Upper lobe of right lung (tissue), 1 donor: ENCODE measurements around the gene RMI2. TPM values are rescaled to one million over a fixed set of nuclear protein-coding genes. Genes with fewer than 3 reads are reported as not detected.

Experiments used
- ATAC-seq: fragments of 200-7000 bp; cut with Tn5 transposase; one replicate; pipeline ENCODE4 v1.9.1; 2020; ENCODE audit warnings: mild to moderate bottlenecking, moderate library complexity
- DNase-seq: peaks from one replicate; pipeline ENCODE4 v3.0.0-alpha.2; 2020
- H3K27ac ChIP-seq: fragments of 200-600 bp; one replicate; pipeline ENCODE4 v1.8.0; 2022
- H3K27me3 ChIP-seq: fragments of 200-600 bp; one replicate; pipeline ENCODE4 v1.8.0; 2022; ENCODE audit warnings: mild to moderate bottlenecking
- H3K36me3 ChIP-seq: fragments of 200-600 bp; one replicate; pipeline ENCODE4 v1.8.0; 2022
- H3K4me1 ChIP-seq: fragments of 200-600 bp; one replicate; pipeline ENCODE4 v1.8.0; 2022
- H3K4me3 ChIP-seq: fragments of 200-600 bp; one replicate; pipeline ENCODE4 v1.8.0; 2022; ENCODE audit warnings: mild to moderate bottlenecking
- H3K9me3 ChIP-seq: fragments of 200-600 bp; one replicate; pipeline ENCODE4 v1.8.0; 2022
- intact Hi-C: fragments of 100-400 bp; cut with DNase I; formaldehyde crosslinking; loops from one replicate; pipeline ENCODE4 v1.11.0; 2022
- total RNA-seq: library from RNA; stranded (reverse); fragmentation: NEBNext Ultra II Directional; extraction: Animal tissue kit (Norgen Biotek cat#: 25700); gene quantifications from one replicate; pipeline ENCODE4 v1.2.1, GENCODE V29; 2021
- TF ChIP-seq, protein P1 (sequence below): fragments of 200-600 bp; IDR thresholded peaks from one replicate; pipeline ENCODE4 v1.8.0; 2022; ENCODE audit warnings: antibody characterized with exemption
- donor health status: DM: no; HTN: yes; CAD: no; lungs with severe emphysema.

RMI2 gene
- total RNA-seq, 1 donor from 2014 or later: 1.2 TPM

DNA sequence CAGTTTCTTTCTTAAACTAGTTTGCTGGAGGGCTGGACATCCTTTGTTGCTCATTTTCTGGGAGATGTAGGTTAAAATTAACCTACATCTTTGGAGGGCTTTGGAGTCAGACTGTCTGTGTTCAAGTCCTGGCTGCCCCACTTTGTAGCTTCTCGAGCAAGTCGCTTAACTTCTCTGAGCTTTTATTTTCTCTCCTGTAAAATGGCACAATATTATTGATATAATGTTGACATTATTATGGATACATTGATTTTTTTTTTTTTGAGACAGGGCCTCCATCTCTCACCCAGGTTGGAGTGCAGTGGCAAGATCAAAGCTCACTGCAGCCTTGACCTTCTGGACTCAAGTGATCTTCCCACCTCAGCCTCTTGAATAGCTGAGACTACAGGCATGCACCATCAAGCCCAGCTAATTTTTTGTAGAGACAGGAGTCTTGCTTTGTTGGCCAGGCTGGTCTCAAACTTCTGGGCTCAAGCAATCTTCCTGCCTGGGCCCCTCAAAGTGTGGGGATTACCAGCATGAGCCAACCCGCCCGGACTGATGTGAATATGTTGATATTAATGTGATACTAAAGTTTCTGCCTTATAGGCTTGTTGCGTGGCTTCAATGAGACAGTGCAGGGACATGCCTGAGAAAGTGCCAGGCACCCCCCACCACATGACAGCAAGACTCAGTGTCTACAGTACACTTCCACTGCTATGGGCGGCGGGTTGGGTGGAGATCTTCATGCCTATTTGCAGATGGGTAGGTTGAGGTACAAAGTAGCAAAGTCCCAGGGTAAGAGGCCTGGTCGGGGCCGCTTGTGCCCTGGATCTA lies 31.6 kb upstream of the RMI2 start:
- H3K4me3 ChIP-seq: no peak overlapping the region
- H3K4me1 ChIP-seq: peaks cover 19% of the 10 kb centered on the region
- no peaks in the 10 kb centered on the region for H3K27me3 ChIP-seq
- TF ChIP-seq, protein P1, sequence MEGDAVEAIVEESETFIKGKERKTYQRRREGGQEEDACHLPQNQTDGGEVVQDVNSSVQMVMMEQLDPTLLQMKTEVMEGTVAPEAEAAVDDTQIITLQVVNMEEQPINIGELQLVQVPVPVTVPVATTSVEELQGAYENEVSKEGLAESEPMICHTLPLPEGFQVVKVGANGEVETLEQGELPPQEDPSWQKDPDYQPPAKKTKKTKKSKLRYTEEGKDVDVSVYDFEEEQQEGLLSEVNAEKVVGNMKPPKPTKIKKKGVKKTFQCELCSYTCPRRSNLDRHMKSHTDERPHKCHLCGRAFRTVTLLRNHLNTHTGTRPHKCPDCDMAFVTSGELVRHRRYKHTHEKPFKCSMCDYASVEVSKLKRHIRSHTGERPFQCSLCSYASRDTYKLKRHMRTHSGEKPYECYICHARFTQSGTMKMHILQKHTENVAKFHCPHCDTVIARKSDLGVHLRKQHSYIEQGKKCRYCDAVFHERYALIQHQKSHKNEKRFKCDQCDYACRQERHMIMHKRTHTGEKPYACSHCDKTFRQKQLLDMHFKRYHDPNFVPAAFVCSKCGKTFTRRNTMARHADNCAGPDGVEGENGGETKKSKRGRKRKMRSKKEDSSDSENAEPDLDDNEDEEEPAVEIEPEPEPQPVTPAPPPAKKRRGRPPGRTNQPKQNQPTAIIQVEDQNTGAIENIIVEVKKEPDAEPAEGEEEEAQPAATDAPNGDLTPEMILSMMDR: no peak
- ATAC-seq: no peak
- DNase-seq: no peak
- no peak overlapping the region for H3K27ac ChIP-seq
- intact Hi-C loops: no loop called here
- no peaks in the 10 kb centered on the region for H3K36me3 ChIP-seq
- no peaks in the 10 kb centered on the region for H3K9me3 ChIP-seq

DNA sequence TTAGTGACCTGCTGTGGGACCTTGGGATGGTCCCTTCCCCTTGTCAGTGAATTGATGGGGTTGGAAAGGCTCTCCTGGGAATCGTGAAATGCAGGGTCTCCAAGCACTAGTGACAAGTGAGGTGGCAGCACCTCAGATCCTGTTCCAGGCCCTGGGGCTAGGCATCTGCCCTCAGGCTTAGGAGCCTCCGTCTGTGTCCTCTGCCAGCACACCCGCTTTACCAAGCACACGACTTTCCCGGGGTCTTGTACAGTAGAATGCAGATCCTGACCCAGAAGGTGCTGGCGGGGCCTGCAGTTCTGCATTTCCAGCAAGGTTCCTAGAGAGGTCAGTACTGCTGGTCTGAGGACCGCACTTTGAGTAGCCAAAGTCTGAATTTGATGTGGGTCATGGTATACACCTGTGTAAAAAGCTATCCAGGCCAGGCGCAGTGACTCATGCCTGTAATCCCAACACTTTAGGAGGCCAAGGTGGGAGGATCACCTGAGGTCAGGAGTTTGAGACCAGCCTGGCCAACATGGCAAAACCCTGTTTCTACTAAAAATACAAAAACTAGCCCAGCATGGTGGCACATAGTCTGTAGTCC lies 30.9 kb upstream of the RMI2 start:
- intact Hi-C loops: no loop called here
- ATAC-seq: no peak
- H3K36me3 ChIP-seq: no peaks in the 10 kb centered on the region

DNA sequence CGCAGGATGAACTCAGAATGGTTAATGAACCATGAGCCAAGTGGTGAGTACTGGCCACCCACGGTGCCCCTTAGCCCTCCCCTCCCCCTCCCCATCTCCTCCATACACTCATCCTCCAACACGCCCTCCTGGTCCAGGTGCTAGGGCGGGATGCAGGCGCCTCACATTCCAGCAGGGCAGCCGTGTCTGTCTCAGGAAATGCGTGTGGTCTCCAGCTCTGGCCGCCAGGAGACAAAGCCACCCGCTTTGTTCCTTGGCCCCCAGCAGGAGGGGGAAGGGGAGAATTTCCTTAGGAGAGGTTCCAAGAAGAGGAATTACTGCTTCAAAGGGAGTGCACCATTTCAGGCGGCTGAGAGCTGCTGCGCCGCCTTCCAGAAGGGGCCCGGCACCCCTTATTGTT lies 29.7 kb upstream of the RMI2 start:
- ATAC-seq (no peak), DNase-seq (no peak)
- Histone ChIP-seq H3K4me1 (peaks cover 12% of the 10 kb centered on the region), H3K4me3 (no peak overlapping the region), H3K27me3 (no peaks in the 10 kb centered on the region), H3K36me3 (no peaks in the 10 kb centered on the region), H3K9me3 (no peaks in the 10 kb centered on the region), H3K27ac (no peak overlapping the region)
- TF ChIP-seq, protein P1: no peak
- intact Hi-C loops: no loop called here

More for the DNA sequence above, 30.9 kb upstream of the RMI2 start:
- TF ChIP-seq, protein P1: no peak
- Histone ChIP-seq H3K4me1 (peaks cover 13% of the 10 kb centered on the region), H3K27me3 (no peaks in the 10 kb centered on the region), H3K27ac (no peak overlapping the region), H3K9me3 (no peaks in the 10 kb centered on the region), H3K4me3 (no peak overlapping the region)
- no peak for DNase-seq

DNA sequence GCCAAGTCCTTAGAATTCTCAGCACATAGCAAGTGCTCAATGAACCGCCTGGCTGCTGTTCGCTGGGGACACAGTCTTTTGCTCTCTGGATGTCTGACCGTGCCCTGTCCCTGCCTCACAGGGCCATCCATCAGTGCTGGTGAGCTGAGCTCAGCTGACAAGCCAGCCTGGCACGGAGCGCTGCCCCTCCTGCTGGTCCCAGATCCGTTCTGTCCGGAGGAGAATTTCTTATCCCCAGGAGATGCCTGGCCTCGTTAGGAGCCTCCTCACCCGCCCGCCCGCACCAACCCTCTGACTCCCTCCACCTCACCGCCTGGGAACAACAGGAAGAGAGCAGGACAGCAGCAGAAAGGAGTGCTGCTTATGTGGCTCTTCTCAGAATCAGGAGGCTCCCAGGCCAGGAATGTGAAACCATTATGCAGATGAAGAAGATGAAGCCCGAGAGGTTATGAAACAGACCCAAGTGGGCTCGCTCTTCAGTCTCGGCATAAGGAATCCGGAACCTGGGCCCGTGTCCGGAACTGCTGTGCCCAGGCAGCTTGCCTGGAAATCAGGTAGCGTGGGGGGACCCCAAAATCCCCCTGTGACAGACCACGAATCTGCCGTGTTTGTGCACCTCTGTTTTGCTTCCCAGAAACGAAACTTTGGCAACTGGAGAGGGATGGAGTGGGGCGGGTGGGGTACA lies 28.8 kb upstream of the RMI2 start:
- no peaks in the 10 kb centered on the region for H3K9me3 ChIP-seq
- no peaks in the 10 kb centered on the region for H3K27me3 ChIP-seq
- ATAC-seq (no peak), DNase-seq (no peak)
- H3K4me3 ChIP-seq: no peak overlapping the region
- no peaks in the 10 kb centered on the region for H3K36me3 ChIP-seq
- peaks cover 4% of the 10 kb centered on the region for H3K4me1 ChIP-seq
- TF ChIP-seq, protein P1: no peak
- intact Hi-C loops: no loop called here
- no peak overlapping the region for H3K27ac ChIP-seq

DNA sequence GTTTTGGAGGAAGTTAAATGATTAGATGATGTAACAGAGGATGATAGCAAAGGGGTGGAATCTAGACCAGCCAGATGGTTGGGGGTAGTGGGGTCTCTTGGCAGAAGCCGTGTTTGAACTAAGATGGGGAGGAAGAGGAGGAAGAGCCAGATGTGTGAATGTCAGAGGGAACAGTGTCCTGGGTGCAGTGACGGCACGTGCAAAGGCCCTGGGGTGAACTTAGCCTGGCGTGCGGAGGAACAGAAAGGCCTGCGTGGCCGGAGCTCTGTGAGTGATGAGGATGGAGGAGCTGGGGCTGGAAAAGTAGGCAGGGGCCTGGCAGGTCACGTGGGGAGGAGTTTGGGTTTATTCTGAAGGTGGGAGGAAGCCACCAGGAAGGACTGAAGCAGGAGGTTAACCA lies 26.4 kb upstream of the RMI2 start:
- no peak overlapping the region for H3K4me3 ChIP-seq
- intact Hi-C loops: no loop called here

More for the DNA sequence above, 26.4 kb upstream of the RMI2 start:
- Histone ChIP-seq H3K4me1 (no peaks in the 10 kb centered on the region), H3K36me3 (no peaks in the 10 kb centered on the region), H3K27me3 (no peaks in the 10 kb centered on the region), H3K9me3 (no peaks in the 10 kb centered on the region), H3K27ac (no peak overlapping the region)
- TF ChIP-seq, protein P1: no peak
- no peak for DNase-seq
- ATAC-seq: no peak
